Nephron progenitor cell (in vitro differentiated cells): Measurements from ENCODE around the gene MRPS35.

ENCODE experiments used
- DNase-seq: peaks from one replicate; pipeline ENCODE4 v3.0.0; 2021
- H3K27ac Mint-ChIP-seq: 2 replicates; pipeline ENCODE4 v1.8.0; 2021; ENCODE audit warnings: mild to moderate bottlenecking, moderate library complexity, mixed read lengths
- H3K27me3 Mint-ChIP-seq: 2 replicates; pipeline ENCODE4 v1.8.0; 2021; ENCODE audit warnings: mild to moderate bottlenecking, low read depth, mixed read lengths; ENCODE audit not compliant: poor library complexity
- H3K36me3 Mint-ChIP-seq: 2 replicates; pipeline ENCODE4 v1.8.0; 2021; ENCODE audit warnings: low read depth, mixed read lengths
- H3K4me1 Mint-ChIP-seq: 2 replicates; pipeline ENCODE4 v1.8.0; 2021; ENCODE audit warnings: mixed read lengths
- H3K4me3 Mint-ChIP-seq: 2 replicates; pipeline ENCODE4 v1.8.0; 2021; ENCODE audit warnings: mild to moderate bottlenecking, moderate library complexity, mixed read lengths
- H3K9me3 Mint-ChIP-seq: 2 replicates; pipeline ENCODE4 v1.8.0; 2021; ENCODE audit warnings: mild to moderate bottlenecking, moderate library complexity, mixed read lengths
- TF ChIP-seq, protein P1 (sequence below): fragments of 200-600 bp; sonication (generic); IDR thresholded peaks from 2 replicates; pipeline ENCODE4 v1.5.0; 2021; ENCODE audit warnings: antibody characterized with exemption

The MRPS35 gene

DNA sequence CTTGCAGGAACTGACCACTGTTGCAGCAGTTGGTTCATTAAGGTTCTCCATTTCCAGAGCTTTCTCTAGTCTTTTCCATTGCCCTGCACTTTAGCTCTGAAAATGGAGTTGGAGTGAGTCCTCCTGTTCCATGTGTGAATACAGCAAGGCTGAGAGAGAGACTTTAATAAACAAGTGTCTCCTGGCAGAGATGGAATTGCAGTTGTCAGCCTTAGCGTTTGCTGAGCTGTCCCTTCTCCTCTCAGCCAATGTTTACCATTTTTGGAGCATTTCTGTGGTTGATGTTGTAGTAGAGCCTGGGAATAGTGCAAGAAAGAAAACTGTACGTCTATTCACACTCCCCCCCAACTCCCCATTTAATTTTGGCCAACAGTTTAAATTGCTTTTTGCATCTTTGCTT, 76.9 kb downstream of the MRPS35 start:
- TF ChIP-seq, protein P1, sequence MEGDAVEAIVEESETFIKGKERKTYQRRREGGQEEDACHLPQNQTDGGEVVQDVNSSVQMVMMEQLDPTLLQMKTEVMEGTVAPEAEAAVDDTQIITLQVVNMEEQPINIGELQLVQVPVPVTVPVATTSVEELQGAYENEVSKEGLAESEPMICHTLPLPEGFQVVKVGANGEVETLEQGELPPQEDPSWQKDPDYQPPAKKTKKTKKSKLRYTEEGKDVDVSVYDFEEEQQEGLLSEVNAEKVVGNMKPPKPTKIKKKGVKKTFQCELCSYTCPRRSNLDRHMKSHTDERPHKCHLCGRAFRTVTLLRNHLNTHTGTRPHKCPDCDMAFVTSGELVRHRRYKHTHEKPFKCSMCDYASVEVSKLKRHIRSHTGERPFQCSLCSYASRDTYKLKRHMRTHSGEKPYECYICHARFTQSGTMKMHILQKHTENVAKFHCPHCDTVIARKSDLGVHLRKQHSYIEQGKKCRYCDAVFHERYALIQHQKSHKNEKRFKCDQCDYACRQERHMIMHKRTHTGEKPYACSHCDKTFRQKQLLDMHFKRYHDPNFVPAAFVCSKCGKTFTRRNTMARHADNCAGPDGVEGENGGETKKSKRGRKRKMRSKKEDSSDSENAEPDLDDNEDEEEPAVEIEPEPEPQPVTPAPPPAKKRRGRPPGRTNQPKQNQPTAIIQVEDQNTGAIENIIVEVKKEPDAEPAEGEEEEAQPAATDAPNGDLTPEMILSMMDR: no peak
- Mint-ChIP-seq H3K36me3 (peaks cover 62% of the 10 kb centered on the region), H3K27me3 (no peaks in the 10 kb centered on the region), H3K4me3 (no peak overlapping the region), H3K27ac (peak overlapping the region; percentile 49), H3K4me1 (peaks cover 12% of the 10 kb centered on the region), H3K9me3 (peaks cover 3% of the 10 kb centered on the region)
- no peak for DNase-seq

DNA sequence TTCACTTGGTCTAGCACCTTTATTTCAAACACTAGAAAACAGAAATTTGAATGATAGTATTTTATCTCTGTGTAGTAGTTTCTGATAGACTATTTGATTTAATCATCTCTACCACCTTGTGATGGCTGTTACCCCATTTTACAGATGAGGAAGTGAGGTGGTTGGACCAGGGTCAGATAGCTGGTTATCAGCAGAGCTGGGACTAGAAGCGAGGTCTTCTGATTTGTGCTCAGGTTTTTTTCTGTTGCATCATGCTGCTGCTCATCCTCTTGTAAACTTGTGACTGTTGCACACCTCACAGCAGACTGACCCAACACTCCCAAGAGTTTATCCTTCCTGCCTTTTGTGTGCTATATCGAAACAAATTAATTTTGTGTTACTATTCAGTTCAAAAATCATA, 79.5 kb downstream of the MRPS35 start:
- Mint-ChIP-seq H3K27me3 (no peaks in the 10 kb centered on the region), H3K27ac (no peak overlapping the region), H3K4me1 (peaks cover 14% of the 10 kb centered on the region), H3K4me3 (no peak overlapping the region), H3K9me3 (no peaks in the 10 kb centered on the region), H3K36me3 (peaks cover 62% of the 10 kb centered on the region)
- TF ChIP-seq, protein P1: no peak
- DNase-seq: no peak

DNA sequence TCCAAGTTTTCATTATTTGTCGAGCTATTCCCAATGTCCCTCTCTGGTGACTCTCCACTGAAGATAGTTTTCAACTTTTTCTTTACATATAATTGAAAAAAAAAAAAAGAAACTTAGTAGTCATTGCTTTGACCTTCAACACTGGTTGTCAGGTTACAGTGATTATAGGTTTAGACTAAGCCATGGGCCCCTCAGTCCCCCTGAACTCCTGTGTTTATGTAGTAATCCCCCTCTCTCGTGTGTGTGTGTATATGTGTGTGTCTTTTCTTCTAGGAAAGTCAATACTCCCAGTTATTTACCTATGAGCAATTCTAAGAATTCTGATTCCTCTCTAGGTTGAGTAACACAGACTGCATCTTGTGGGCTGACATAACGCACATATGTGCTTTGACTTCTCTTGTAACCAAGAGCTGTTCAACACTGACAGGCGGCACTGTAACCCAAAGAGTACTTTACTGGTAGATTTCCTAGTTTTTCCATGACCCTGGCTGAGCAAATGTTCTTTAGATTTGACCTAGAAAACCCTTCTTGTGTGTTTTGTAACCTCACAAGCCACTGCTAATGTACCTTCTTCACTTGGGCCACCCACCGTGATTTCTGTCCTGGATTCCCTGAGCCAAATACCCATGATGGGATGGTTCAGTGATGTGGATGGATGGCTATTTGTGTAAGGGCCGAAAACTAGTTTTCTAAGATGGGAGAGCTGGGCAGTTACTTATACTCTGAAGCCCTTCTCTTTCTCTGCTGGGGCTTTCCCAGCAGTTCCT, 84.4 kb downstream of the MRPS35 start:
- TF ChIP-seq, protein P1: no peak
- H3K4me3 Mint-ChIP-seq: no peak overlapping the region
- H3K27me3 Mint-ChIP-seq: no peaks in the 10 kb centered on the region
- H3K4me1 Mint-ChIP-seq: peaks cover 27% of the 10 kb centered on the region
- peak overlapping the region; percentile 54 for H3K27ac Mint-ChIP-seq
- H3K9me3 Mint-ChIP-seq: no peaks in the 10 kb centered on the region
- DNase-seq: no peak
- H3K36me3 Mint-ChIP-seq: peaks cover 65% of the 10 kb centered on the region

DNA sequence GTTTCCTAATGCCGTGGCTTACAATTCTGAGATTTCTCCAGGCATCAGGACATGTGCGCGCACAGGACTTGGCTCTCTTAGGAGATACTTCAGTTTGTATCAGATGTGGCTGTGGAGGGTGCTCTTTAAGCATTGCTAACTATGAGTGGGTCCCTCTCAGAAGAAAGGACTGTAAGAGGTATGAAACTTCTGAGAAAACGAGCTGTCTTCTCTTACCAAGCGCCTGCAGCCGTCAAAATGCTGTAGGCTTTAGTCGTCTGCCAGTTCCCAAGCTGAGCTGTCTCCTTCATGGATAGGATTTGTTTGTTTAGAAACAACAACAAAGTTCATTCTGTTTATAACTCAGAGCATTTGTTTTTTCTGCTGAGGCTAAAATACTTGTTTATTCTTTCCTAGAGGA, 85.5 kb downstream of the MRPS35 start:
- H3K4me1 Mint-ChIP-seq: peaks cover 27% of the 10 kb centered on the region
- TF ChIP-seq, protein P1: no peak
- H3K9me3 Mint-ChIP-seq: no peaks in the 10 kb centered on the region
- no peak for DNase-seq
- no peaks in the 10 kb centered on the region for H3K27me3 Mint-ChIP-seq
- H3K4me3 Mint-ChIP-seq: no peak overlapping the region
- peaks cover 63% of the 10 kb centered on the region for H3K36me3 Mint-ChIP-seq
- peak overlapping the region; percentile 32 for H3K27ac Mint-ChIP-seq

DNA sequence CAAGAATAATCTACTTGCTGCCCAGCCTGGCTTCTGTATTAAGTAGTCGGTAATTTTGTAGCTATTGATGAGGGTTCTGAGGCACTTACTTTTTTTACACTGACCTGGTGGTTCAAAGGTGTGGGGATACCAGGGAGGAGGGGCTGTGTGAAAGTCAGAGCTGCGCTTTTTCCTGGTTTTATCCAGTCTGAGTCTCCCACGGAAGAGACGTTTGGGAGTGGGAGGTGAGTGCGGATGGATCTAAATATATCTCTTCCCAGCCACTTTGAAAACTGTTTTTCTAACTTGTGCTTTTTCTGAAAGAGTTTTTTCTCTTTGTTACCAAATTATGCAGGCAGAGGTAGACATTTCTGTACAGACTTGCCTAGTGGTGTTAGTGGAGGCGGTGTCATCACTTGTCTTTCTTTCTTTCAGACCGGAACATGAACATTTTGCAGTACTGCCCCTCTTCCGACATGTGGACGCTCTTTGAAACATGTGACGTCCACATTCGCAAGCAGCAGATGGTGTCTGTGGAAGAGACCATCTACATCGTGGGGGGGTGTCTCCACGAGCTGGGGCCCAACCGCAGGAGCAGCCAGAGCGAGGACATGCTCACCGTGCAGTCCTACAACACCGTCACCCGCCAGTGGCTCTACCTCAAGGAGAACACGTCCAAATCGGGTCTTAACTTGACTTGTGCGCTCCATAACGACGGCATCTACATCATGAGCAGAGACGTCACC, 86.8 kb downstream of the MRPS35 start:
- TF ChIP-seq, protein P1: no peak
- H3K27me3 Mint-ChIP-seq: no peaks in the 10 kb centered on the region
- H3K9me3 Mint-ChIP-seq: no peaks in the 10 kb centered on the region
- peaks cover 27% of the 10 kb centered on the region for H3K4me1 Mint-ChIP-seq
- H3K27ac Mint-ChIP-seq: no peak overlapping the region
- peaks cover 51% of the 10 kb centered on the region for H3K36me3 Mint-ChIP-seq
- no peak overlapping the region for H3K4me3 Mint-ChIP-seq
- DNase-seq: no peak
